GM19463 (cell line): ENCODE measurements around the gene SPARCL1.
"Not testable (repeated sequence)": the region's sequence is repeated elsewhere in the genome, so short reads cannot be mapped to it uniquely, and the experiment has no call there.

Experiments
- ATAC-seq: cut with Tn5 transposase; IDR thresholded peaks from one replicate; pipeline ENCODE4 v1.9.1; 2021; ENCODE audit warnings: mild to moderate bottlenecking, moderate library complexity; ENCODE audit not compliant: unreplicated experiment

SPARCL1 gene

DNA sequence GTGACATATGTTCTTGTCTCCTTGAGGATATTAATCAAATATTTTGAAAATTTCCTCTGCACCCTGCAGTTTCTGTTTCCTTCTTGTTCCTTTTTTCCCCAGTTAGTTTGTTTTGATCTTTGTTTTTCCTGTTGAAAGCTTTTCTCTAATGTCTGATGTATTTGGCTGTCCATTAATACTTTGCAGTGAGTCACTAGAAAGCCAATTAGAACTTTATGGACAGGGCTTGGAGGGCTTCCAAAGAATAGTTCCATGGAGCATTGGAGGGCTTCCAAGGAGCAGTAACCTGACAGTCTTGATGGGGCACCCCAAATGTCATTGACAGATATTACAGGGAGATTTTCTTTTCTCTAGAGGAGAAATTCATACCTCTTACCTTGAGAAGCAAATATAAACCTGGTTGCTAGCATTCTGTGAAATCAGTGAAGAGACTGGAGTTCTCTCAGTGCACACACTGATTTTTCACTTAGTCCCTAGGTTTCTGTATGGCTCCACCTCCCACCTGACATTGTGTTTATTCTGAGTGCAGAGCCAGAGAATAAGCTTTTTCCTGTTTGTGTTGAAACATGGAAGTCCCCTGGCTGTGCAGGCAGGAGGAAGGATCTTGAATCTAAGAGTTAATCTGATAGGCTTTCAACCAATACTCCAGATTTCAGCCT lies 26.5 kb downstream of the SPARCL1 start:
- ATAC-seq = no peak

GRCh38 chr4:87500092-87500462 lies 29.1 kb downstream of the SPARCL1 start:
- ATAC-seq = peak; percentile 49

GRCh38 chr4:87499403-87500091 lies 29.6 kb downstream of the SPARCL1 start:
- peak; percentile 76 for ATAC-seq

DNA sequence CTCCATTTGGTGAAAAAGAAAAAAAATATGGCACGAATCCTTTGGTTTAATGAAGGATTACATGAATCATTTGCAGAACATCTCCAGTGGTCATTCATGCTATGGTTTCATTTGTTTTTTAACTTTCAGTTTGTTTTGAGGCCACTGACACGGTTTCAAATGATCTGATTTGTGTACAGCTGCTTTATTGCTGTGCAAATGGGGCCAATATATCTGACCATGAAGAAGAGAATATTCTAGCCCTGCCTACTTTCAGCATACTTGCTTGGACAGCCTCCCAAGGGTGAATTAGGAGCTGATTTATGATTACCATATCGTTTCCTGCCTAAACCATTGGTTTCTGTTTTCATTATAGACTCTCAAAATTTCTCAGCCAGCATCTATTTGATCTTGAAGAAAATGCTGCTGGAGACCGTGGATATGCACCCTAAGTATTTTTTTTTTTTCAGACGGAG lies 30.7 kb downstream of the SPARCL1 start:
- peak; percentile 66 for ATAC-seq

DNA sequence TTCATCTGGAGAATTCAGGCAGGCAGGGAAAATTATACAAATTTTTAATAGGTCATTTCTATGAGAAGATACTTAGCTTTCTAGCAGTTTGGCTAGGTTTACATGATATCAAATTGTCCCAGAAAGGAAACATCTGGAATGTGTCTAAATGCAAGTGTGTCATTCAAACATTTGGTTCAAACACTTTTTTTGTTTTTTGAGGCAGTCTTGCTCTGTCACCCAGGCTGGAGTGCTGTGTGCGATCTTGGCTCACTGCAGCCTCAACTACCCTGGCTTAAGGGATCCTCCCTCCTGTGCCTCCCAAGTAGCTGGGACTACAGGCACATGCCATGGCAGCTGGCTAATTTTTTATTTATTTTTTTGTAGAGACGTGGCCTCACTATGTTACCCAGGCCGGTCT lies 31.6 kb downstream of the SPARCL1 start:
- no peak for ATAC-seq

- ATAC-seq = no peak
Measured at GRCh38 chr4:87497159-87497558, 32.0 kb downstream of the SPARCL1 start.

- ATAC-seq = no peak
Measured at GRCh38 chr4:87493115-87493514, 36.1 kb downstream of the SPARCL1 start.

GRCh38 chr4:87491851-87492250 lies 37.3 kb downstream of the SPARCL1 start:
- not testable (repeated sequence) for ATAC-seq

- no peak for ATAC-seq
Measured at GRCh38 chr4:87491436-87491835, 37.7 kb downstream of the SPARCL1 start.

DNA sequence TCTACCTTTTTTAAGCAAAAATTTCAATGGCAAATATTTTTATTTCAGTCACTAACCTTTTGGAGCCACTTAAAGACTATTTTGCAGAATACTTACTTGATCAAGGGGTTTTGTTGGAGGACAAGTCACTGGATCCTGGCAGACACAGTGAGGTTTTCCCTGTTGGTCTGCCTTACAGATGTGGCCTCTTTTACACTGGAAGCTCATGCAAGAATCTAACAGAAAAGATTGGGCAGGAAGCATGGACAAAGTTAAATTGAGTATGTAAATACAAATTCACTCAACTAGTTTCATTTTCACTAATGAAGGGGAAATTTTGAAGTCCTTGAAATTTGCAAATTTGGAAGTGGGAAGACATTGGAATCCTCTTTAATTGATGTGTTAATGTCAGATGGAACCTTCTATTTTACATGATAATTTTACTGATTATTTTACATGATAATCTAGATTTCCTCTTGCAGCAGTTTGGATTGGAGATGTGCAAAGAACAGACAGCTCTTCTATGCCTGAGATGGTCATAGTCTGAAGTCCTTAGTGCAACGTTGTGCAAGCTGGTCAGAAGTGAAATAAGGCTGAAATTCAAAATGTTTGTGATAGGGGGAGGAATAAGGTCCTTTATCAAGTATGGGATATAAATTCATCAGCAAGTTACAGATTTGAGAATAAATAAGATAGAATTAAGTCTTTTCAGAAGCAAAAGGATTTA lies 38.4 kb downstream of the SPARCL1 start:
- ATAC-seq = no peak

DNA sequence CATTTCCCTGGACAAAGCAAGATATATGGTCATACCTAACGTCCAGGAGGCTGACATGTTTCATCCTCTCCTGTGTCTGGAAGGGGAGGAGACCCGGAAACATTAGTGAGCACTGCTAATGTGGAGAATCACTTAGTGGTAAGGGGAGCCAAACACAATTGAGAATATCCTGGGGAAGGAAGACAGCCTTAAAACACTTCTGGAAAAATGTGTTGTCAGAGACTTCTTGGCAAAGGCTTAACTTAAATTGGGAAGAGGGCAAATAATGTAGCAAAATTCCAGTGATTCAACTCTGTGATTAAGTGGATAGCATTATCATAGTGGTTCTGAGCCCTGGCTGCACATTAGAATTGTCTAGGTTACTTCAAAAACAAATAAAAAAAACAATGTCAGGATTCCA lies 39.5 kb downstream of the SPARCL1 start:
- ATAC-seq = no peak

GRCh38 chr4:87488666-87489065 lies 40.5 kb downstream of the SPARCL1 start:
- not testable (repeated sequence) for ATAC-seq

DNA sequence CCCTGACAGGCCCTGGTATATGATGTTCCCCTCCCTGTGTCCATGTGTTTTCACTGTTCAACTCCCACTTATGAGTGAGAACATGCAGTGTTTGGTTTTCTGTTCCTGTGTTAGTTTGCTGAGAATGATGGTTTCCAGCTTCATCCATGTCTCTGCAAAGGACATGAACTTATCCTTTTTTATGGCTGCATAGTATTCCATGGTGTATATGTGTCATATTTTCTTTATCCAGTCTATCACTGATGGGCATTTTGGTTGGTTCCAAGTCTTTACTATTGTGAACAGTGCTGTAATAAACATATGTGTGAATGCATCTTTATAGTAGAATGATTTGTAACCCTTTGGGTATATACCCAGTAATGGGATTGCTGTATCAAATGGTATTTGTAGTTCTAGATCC lies 45.9 kb downstream of the SPARCL1 start:
- not testable (repeated sequence) for ATAC-seq

DNA sequence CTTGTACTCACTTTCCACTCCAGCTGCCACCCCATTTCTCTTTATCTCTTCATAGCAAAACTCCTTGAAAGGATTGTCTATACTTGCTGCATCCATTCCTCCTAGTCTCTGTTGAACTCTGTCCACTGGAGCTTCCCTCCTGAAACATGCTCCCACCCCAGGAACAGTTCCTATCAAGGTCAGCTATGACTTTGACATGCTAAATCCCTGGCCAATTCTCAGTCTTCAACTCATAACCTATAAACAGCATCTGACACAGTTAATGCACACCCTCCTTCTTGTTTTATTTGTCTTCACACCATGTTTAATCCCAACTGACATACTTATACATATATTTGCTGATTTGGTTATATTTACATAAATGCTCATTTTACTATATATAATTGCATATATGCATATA lies 47.8 kb downstream of the SPARCL1 start:
- ATAC-seq = no peak

GRCh38 chr4:87478732-87479250 lies 50.4 kb downstream of the SPARCL1 start:
- ATAC-seq = no peak

DNA sequence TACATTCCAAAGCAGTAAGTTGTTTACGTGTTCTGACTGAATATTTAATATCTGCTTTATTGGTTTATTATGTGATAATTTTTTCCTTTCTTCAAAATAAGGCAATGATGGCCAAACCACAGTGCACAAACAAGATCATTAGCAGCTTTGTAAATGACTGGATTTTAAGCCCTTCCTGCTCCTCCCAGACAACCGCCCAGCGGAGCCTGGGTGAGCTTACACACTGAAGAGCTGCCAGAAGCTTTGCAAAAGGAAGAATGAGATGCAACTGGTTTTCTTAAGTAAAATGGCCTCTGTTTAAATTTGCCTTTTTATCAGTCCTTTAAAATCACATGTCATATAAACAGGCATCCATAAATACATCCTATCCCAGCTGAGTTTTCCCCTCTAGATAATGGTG lies 52.2 kb downstream of the SPARCL1 start:
- ATAC-seq = no peak

DNA sequence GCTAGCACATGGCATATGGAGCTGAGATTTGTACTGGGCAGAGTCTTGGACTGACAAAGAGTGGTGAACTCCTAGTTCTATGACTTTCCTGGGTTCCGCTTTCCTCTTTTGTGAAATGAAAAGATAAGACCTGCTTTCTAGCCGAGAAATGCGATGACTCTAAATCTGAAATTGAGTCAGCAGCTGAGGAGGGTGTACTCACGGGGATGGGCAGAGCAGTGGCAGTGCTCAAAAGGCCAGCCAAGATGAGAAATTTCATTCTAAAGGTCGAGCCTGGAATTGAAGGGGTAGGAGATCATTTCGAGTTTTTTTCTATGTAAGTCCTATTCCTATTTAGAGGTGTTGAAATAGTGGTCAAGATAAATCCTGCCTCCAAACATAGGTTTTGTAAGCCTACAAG lies 59.8 kb downstream of the SPARCL1 start:
- no peak for ATAC-seq

- ATAC-seq = peak; percentile 60
Measured at GRCh38 chr4:87465739-87466366, 63.3 kb downstream of the SPARCL1 start.

DNA sequence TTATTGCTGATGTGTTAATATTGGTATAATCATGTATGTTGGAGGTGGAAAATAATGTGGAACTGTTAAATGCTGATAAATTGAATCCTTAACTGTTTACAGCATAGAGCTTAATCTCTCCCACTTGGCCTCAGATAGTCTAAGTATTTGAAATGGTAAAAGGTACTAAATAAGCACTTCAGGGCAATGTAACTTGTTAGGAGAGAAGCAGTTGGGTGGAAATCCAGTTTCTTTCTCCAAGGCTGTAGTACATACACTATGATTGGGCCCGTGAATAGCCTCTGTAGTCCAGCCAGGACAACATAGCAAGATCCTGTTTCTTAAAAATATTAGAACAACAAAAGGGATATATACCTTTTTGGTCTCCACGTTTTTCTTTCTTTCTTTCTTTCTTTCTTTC lies 67.1 kb downstream of the SPARCL1 start:
- no peak for ATAC-seq

- no peak for ATAC-seq
Measured at GRCh38 chr4:87461281-87461700, 67.9 kb downstream of the SPARCL1 start.

DNA sequence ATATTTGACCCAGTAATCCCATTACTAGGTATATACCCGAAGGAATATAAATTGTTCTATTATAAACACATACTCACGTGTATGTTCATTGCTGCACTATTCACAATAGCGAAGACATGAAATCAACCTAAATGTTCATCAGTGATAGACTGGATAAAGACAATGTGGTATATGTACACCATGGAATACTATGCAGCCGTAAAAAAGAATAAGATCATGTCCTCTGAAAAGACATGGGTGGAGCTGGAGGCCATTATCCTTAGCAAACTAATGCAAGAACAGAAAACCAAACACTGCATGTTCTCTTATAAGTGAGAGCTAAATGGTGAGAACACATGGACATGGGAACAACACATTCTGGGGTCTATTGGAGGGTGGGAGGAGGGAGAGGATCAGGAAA lies 70.3 kb downstream of the SPARCL1 start:
- no peak for ATAC-seq
